Activated CD8-positive, alpha-beta memory T cell treated with anti-CD3 and anti-CD28 coated beads, Interleukin-2, amount 50 U/mL, for 1 hour (primary cell): Measurements from ENCODE around the gene COBL.
"Not testable (repeated sequence)": the region's sequence is repeated elsewhere in the genome, so short reads cannot be mapped to it uniquely, and the experiment has no call there.

ENCODE experiments used
- DNase-seq: peaks from one replicate; pipeline ENCODE4 v3.0.0-alpha.2; 2020; ENCODE audit errors: extremely low read depth

The COBL gene

DNA sequence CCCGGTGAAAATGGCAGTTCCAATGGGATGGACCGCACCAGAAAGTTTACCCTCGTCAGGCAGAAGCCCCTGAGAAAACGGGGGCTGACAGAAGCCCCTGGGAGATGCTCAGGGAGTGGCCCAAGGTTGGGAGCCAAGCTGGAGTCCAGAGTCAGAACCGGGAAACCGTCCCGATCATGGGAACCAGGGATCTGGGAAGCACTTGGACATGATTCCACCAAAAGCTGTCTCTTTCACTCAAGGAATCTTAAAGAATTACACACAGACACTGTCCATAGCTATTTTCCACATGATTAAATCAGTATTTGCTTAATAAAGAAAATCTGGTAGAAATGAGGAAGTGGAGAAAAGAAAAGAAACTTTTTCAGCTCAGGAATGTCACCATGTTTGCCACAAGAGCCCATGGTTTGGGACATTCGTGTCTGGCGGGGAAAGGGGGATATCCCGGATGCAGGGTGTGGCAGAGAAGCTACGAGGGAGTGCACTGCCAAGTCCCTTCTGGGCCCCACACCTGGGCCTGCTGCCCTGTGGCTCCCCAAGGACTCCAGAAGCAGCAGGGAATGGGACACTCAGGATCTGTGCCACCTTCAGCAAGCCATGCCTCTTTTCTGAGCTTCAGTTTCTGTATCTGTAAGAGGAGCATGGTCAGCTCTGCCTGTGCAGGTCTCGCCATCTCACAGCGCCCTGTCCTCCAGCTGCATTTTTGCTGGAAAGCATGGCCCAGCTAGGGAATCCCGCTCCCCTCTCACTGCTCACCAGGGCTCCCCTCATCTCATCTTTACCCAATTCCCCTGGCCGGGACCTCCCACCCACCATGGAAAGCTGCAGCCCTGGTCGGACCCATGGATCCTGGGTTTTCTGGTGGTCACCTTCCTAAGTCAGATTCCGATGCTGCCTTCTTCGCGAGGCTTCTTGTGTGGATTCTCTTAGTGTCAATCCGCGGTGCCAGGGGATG lies 308.8 kb downstream of the COBL start:
- DNase-seq = no peak

DNA sequence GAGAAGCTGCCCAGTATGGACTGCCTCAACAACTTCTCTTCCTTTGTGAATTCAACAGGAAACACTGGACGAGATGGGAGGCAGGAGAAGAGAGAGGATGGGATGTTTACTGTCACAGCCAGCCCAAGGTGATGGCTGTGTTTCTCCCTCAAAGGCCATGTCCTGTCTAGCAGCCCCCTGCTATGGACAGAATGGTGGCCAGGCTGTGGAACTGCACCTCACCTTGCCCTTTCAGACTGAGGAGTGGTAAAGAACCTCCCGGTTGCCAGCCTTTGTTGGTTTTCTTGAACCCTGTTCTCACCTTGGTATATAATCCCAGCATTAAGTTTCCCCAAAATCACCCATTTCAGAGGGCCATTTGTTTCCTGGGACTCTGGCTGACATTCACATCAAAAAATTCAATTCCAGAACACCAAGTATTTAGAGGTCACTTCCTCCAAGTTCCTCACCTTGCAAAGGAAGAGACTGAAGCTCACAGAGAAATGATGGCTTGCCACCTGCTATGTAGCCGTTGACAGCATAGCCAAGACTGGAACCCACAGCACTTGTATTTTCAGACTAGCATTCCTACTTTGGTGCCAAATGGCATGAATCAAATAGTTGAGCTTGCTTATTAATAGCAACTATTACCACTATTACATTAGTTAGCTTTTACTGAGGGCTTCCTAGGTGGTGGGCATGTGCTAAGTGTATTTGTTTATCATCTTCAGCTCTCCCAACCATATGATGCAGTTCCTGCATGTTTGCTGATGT lies 309.9 kb downstream of the COBL start:
- no peak for DNase-seq

- no peak for DNase-seq
Measured at GRCh38 chr7:51005074-51005473, 311.5 kb downstream of the COBL start.

GRCh38 chr7:51000956-51001355 lies 315.7 kb downstream of the COBL start:
- DNase-seq = no peak

GRCh38 chr7:50994753-50995319 lies 321.8 kb downstream of the COBL start:
- no peak for DNase-seq

- not testable (repeated sequence) for DNase-seq
Measured at GRCh38 chr7:50990214-50990613, 326.4 kb downstream of the COBL start.

DNA sequence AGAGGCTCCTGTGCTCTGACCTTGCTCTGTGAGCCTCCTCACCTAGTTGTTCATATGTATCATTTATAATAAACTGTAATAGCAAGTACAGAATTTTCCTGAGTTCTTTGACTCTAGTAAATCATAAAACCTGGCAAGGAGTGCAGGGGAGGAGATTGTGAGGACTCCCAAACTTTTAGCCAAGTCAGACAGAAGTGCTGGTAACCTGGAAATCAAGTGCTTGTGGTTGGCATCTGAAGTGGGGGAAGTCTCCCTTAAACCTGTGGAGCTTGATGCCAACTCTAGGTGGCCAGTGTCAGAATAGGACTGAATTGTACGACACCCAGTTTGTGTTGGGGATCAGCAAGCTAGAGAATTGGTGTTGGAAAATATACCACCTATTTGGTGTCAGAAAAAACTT lies 327.6 kb downstream of the COBL start:
- no peak for DNase-seq

GRCh38 chr7:50988465-50988864 lies 328.1 kb downstream of the COBL start:
- no peak for DNase-seq

GRCh38 chr7:50985096-50985495 lies 331.5 kb downstream of the COBL start:
- no peak for DNase-seq

DNA sequence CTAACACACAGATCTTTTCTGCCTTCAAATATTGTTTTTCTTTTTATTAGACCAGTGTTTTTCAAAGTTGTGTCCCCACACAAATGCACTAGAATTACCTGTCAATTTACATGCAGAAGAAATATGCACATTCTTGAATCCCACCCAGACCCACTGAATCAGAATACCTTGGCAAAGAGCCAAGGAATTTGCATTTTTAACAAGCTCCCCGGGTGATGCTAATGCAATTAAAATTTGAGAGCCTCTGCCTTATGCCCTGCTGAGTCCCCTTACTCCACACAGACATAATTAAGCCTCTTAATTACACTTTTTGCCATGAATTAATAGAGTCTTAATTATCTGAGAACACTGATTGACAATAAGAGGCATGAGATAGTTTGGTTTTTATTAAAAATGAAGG lies 332.8 kb downstream of the COBL start:
- no peak for DNase-seq

DNA sequence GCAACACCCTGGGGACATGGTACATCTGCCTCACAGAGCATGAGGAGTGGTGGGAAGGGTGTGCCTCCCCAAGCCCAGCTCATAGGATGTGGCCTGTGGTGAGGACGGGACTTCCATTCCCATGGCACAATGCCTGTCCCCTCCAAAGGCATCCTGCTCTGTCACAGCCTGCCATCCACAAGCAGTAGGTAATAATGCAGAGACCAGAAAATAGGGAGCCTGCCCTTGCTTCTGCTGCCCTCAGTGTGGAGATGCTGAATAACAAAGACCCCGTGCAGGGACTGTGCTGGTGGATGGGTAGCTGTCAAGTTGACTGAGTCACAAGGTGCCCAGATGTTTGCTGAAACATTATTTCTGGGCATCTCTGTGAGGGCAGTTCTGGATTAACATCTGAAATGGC lies 334.0 kb downstream of the COBL start:
- DNase-seq = no peak

DNA sequence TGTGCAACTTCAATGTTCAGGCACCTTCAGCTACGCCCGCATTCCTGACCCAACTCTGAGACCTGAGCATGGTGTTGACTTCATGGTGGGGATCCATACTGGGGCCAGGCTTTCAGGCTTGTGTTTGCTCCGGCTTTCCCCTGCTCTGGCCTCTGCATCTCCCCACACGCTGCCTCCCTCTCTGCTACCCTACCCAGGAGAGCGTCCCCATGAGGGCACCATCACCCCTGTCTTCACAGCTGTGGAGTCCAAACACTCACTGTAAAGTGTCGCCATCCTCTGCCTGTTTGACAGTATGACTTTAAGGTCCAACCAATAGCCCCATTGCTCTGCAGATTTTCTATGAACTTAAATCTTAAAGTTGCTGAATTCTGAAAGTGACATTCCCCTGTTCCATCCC lies 334.9 kb downstream of the COBL start:
- no peak for DNase-seq

- DNase-seq = no peak
Measured at GRCh38 chr7:50980411-50980810, 336.2 kb downstream of the COBL start.

DNA sequence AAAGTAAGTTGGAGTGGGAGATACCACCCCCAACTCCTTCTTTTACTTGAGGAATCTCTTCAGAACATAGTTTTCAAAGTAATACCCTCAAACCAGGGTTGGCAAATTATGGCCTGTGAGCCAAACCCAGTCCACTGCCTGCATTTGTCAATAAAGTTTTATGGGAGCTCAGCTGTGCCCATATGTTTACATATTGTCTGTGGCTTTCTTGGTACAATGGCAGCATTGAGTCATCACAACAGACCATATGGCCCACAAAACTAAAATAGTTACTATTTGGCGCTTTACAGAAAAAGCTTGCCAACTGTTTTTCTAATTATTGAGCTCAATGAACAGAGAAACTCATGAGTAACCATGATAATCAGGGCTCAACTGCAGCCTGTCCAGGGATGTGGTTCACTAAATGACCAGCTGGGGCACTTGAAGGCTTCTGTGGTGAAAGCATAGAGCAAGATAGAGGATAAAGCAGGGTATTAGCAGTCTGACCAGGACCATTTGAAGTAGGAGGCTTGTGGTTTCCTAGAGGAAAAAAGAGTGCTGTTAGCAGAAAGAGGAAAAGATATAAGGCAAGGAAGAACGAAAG lies 337.9 kb downstream of the COBL start:
- no peak for DNase-seq

GRCh38 chr7:50977421-50977820 lies 339.2 kb downstream of the COBL start:
- no peak for DNase-seq

DNA sequence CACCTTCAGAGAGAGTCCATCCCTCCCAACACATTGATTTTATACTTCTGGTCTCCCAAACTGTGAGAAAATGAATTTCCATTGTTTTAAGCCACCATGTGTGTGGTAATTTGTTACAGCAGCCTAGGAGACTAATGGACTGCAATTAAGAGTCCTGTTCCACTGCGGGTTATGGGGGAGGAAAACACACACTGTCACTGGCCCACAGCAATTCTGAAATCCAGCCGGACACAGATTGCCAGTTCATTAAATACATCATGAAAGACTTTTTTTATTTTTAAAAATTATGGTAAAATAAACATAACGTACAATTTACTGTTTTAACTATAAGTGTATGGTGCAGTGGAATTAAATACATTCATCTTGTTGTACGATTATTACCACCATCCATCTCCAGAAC lies 340.5 kb downstream of the COBL start:
- no peak for DNase-seq

- DNase-seq = no peak
Measured at GRCh38 chr7:50974240-50974639, 342.4 kb downstream of the COBL start.

DNA sequence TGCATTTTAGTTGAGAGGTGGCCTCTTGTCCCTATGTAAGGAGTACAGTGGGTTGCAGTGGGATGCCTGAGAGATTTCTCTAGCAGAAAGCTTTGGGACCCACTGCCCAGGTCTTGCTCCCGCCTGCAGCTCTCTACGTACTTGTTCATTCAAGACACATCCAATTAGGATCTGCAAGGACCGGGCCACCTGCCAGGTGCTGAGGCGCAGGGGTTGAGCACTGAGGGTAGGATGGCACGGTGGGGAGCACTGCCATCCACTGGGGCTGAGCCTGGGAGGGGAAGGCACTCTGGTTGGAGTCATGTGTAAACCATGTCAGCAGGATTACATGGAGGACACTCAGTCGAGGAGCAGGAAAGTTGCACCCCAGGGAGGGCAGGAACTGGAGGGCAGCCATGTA lies 342.8 kb downstream of the COBL start:
- no peak for DNase-seq

DNA sequence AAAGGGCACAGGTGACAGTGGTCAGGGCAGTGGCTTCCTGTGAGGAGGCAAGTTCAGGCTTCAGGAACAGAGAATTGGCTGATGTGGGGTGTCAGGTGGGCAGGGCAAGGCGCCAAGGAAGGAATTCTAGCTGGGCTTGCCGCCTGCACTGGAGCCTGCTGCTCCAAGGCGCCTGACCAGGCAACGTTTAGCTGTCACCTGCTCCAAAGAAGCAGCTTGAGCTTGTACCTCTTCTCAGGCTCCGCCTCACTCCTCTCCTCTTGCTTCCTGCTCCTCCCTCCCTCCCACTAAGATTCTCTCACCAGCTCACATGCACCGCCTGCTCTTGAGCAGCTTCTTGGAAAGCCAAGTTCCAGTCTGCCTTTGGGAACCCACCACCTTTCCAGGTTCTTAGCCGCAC lies 346.5 kb downstream of the COBL start:
- no peak for DNase-seq
